Measurements from ENCODE around the gene WBP2.

DNA sequence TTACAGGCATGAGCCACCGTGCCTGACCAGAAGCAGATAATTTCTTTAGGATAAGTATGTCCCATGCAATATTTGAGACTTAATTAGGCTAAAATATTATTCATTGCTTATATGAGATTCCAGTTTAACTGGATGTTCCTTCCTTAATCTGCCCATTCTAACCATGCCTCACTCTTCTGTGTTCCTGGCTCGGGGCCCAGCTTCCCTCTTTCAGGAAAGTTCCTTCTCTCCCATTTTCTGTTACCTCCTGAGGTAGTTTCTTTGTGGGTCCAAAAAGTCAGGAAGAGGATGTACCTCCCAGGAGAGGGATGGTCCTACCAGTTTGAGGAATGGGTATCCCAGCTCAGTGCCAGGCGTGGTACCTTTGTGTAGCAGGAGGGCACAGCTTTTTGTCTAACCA lies 47.3 kb downstream of the WBP2 start:
- no peak for TF ChIP-seq POLR2AphosphoS5 (IDR thresholded peaks at IDR 0.05; ENCODE audit: borderline replicate concordance, low read depth, low read length)
- no peak for TF ChIP-seq EZH2 (IDR thresholded peaks at IDR 0.05)

Measured in SK-N-MC (cell line).